ENCODE results near the gene RARS2.
"Not testable (repeated sequence)": the region's sequence is repeated elsewhere in the genome, so short reads cannot be mapped to it uniquely, and the experiment has no call there.

Gene RARS2

DNA sequence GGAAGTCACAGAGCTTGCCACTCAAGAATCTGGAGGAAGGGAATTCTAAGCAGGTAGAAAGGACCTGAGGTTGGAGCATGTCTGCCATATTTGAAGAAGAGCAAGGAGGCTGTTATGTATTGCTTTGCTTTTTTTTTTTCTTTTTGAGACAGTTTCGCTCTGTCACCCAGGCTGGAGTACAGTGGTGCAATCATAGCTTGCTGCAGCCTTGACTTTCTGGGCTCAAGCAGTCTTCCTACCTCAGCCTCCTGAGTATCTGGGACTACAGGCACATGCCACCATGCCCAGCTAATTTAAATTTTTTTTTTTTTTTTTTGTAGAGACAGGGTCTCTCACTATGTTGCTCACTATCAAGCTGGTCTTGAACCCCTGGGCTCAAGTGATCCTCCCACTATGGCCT, 41.0 kb upstream of the RARS2 start:
- Mint-ChIP-seq H3K27me3 (ENCODE audit: low read depth) (no peaks in the 10 kb centered on the region), H3K4me1 (peaks cover 5% of the 10 kb centered on the region)
- TF ChIP-seq CTCF (IDR thresholded peaks at IDR 0.05; ENCODE audit: unreplicated experiment in 3 of 3) = no peak

GRCh38 chr6:87628881-87629280, 39.1 kb upstream of the RARS2 start:
- no peaks in the 10 kb centered on the region for H3K9me3 Mint-ChIP-seq
- no peaks in the 10 kb centered on the region for H3K27me3 Mint-ChIP-seq (ENCODE audit: low read depth)
- H3K4me1 Mint-ChIP-seq = no peaks in the 10 kb centered on the region
- H3K36me3 Mint-ChIP-seq (ENCODE audit: low read depth) = peaks cover 41% of the 10 kb centered on the region
- no peak for TF ChIP-seq CTCF (IDR thresholded peaks at IDR 0.05; ENCODE audit: unreplicated experiment in 3 of 3)
- no peak overlapping the region for H3K4me3 Mint-ChIP-seq
- H3K27ac Mint-ChIP-seq = peak overlapping the region in 1 of 3 experiments; percentile 70

More for the DNA sequence above, 41.0 kb upstream of the RARS2 start:
- no peak overlapping the region for H3K27ac Mint-ChIP-seq
- peaks cover 30% of the 10 kb centered on the region for H3K36me3 Mint-ChIP-seq (ENCODE audit: low read depth)
- no peaks in the 10 kb centered on the region for H3K9me3 Mint-ChIP-seq
- no peak overlapping the region for H3K4me3 Mint-ChIP-seq

- Mint-ChIP-seq H3K4me1 (no peaks in the 10 kb centered on the region), H3K4me3 (no peak overlapping the region), H3K27ac (peak overlapping the region in 2 of 3 experiments; percentile 22 to 70)
Observed at GRCh38 chr6:87628424-87628823, 38.6 kb upstream of the RARS2 start.

DNA sequence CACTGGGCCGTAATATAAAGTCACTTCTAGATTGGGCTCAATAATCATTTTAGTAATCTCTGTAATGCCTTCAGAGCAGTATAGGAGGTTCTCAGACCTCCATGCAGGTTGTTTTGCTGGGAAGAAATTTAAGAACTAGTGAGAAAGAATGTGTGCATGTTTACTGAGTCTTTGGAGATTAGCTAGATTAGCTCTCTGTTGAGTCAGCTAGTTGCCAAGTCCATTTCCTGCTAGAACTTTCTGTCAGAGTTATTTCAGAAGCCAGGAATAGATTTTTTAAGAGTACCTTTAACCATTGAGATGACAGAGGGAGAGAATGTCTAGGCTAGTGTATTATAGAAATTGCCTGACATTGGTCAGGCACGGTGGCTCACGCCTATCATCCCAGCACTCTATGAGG, 33.5 kb upstream of the RARS2 start:
- Mint-ChIP-seq H3K27me3 (ENCODE audit: low read depth) (no peaks in the 10 kb centered on the region), H3K9me3 (no peaks in the 10 kb centered on the region), H3K27ac (no peak overlapping the region), H3K4me1 (no peaks in the 10 kb centered on the region), H3K36me3 (ENCODE audit: low read depth) (peaks cover 56% of the 10 kb centered on the region), H3K4me3 (no peak overlapping the region)
- TF ChIP-seq CTCF (IDR thresholded peaks at IDR 0.05; ENCODE audit: unreplicated experiment in 3 of 3) = no peak

More at GRCh38 chr6:87628424-87628823, 38.6 kb upstream of the RARS2 start:
- H3K36me3 Mint-ChIP-seq (ENCODE audit: low read depth) = peaks cover 45% of the 10 kb centered on the region
- no peaks in the 10 kb centered on the region for H3K9me3 Mint-ChIP-seq
- no peak for TF ChIP-seq CTCF (IDR thresholded peaks at IDR 0.05; ENCODE audit: unreplicated experiment in 3 of 3)
- H3K27me3 Mint-ChIP-seq (ENCODE audit: low read depth) = no peaks in the 10 kb centered on the region

DNA sequence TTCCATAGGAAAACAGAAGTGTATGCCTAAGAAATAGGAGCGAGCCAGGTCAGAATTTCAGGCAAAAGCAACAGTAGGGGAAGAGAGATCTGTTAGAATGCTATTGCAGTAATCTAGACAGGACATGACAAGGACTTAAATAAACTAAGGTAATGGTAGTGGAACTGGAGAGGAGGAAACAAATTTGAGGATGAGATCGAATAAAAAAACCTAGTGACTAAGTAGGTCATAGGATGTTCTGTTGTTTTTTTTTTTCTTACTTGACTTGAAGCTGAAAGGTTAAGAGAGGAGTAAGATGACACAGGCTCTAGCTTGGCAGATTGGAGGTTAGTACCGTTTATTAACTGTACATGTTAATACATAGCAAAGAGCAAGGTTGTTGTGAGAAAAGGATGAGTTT, 28.7 kb upstream of the RARS2 start:
- Mint-ChIP-seq H3K27ac (no peak overlapping the region), H3K27me3 (ENCODE audit: low read depth) (no peaks in the 10 kb centered on the region), H3K4me3 (no peak overlapping the region), H3K9me3 (no peaks in the 10 kb centered on the region), H3K4me1 (no peaks in the 10 kb centered on the region), H3K36me3 (ENCODE audit: low read depth) (peaks cover 54% of the 10 kb centered on the region)
- no peak for TF ChIP-seq CTCF (IDR thresholded peaks at IDR 0.05; ENCODE audit: unreplicated experiment in 3 of 3)

DNA sequence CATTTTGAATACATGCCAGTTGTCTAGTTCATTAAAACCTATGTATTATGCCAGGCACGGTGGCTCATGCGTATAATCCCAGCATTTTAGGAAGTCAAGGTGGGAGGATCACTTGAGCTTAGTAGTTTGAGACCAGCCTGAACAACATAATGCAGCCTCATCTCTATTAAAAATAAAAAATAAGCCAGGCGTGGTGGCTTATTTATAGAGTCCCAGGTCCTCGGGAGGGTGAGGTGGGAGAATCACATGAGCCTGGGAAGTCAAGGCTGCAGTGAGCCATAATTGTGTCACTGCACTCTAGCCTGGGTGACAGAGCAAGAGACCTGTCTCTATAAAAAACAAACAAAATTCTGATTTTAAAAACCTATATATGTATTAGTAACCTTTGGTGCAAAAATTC, 27.6 kb upstream of the RARS2 start:
- H3K36me3 Mint-ChIP-seq (ENCODE audit: low read depth) = peaks cover 55% of the 10 kb centered on the region

GRCh38 chr6:87613018-87613417, 23.2 kb upstream of the RARS2 start:
- H3K4me3 Mint-ChIP-seq = not testable (repeated sequence)

More for the DNA sequence above, 27.6 kb upstream of the RARS2 start:
- Mint-ChIP-seq H3K27ac (no peak overlapping the region), H3K4me1 (no peaks in the 10 kb centered on the region), H3K27me3 (ENCODE audit: low read depth) (no peaks in the 10 kb centered on the region), H3K9me3 (no peaks in the 10 kb centered on the region), H3K4me3 (no peak overlapping the region)
- no peak for TF ChIP-seq CTCF (IDR thresholded peaks at IDR 0.05; ENCODE audit: unreplicated experiment in 3 of 3)

More at GRCh38 chr6:87613018-87613417, 23.2 kb upstream of the RARS2 start:
- not testable (repeated sequence) for H3K4me1 Mint-ChIP-seq; H3K27me3 Mint-ChIP-seq (ENCODE audit: low read depth); H3K9me3 Mint-ChIP-seq; H3K27ac Mint-ChIP-seq
- H3K36me3 Mint-ChIP-seq (ENCODE audit: low read depth) = peaks cover 51% of the 10 kb centered on the region

Data from nephron (organoid).